HEK293 (cell line): ENCODE results near the gene ITPR3.

Source experiments
- KLF10 ChIP-seq: fragments of 450-650 bp; IDR thresholded peaks from 2 replicates; pipeline ENCODE4 v1.5.1; 2018; ENCODE audit warnings: missing biosample characterization, mild to moderate bottlenecking, missing genetic modification characterization
- REPIN1 ChIP-seq: fragments of 450-650 bp; formaldehyde crosslinking; IDR thresholded peaks from 2 replicates; pipeline ENCODE4 v1.5.1; 2017; ENCODE audit warnings: missing biosample characterization, missing genetic modification characterization, low read depth
- ZBTB20 ChIP-seq: fragments of 450-650 bp; formaldehyde crosslinking; IDR thresholded peaks from 2 replicates; pipeline ENCODE4 v1.5.1; 2016; ENCODE audit warnings: missing biosample characterization, missing genetic modification characterization
- ZFP41 ChIP-seq: fragments of 450-650 bp; formaldehyde crosslinking; IDR thresholded peaks from 2 replicates; pipeline ENCODE4 v1.5.1; 2016; ENCODE audit warnings: missing biosample characterization, missing genetic modification characterization, borderline replicate concordance
- ZNF274 ChIP-seq, 2 experiments: fragments of 200-500 bp in 1 of 2; fragments of 450-650 bp in 1 of 2; sonication (Bioruptor generic) in 1 of 2; formaldehyde crosslinking in 1 of 2; IDR thresholded peaks; 2 replicates each; pipeline versions ENCODE4 v1.5.1 to v1.6.1; 2014 to 2016; ENCODE audit warnings: borderline replicate concordance in 1 of 2, inconsistent platforms in 1 of 2, low read length in 1 of 2, missing biosample characterization in 1 of 2, missing genetic modification characterization in 1 of 2
- ZNF76 ChIP-seq: fragments of 450-650 bp; formaldehyde crosslinking; IDR thresholded peaks from 2 replicates; pipeline ENCODE4; 2016; ENCODE audit warnings: low read depth, missing biosample characterization, missing genetic modification characterization, borderline replicate concordance
- ZNF830 ChIP-seq: fragments of 450-650 bp; IDR thresholded peaks from 2 replicates; pipeline ENCODE4 v1.5.0; 2018; ENCODE audit warnings: missing biosample characterization, missing genetic modification characterization, low read depth, mild to moderate bottlenecking, moderate library complexity
- TF ChIP-seq, protein P1 (sequence below): fragments of 450-650 bp; formaldehyde crosslinking; IDR thresholded peaks from 2 replicates; pipeline ENCODE4 v1.5.1; 2016; ENCODE audit warnings: missing biosample characterization, missing genetic modification characterization

DNA sequence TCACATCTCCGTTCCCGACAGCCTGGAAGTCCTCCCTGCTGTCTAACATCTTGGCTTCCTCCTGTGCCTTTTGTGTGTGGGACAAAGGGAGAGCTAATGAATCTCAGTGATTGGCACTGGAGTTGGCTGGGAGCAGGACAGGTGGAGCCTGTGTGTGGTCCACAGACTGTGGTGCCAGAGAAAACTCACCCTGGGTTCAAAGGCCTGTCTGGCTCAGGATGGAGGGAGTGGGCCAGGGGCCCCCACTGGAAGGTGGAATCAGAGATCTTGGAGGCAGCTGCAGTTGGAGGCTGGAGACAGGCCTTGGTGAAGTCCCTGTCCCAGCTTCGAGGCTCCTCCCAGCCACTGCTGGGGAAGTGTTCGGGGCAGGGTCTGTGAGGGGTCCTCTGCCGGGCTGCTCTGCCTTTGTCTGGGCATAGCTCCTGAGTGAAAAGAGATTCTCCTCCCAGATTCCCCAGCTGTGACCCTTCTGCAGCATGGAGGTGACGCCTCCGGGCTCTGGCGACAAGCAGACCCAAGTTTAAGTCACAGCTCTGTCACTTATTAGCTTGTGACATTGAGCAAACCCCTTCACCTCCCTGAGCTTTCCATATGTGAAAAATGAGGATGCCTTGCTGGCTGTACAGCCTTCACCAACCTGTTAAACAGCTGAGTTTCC, 13.9 kb upstream of the ITPR3 start:
- TF ChIP-seq, protein P1, sequence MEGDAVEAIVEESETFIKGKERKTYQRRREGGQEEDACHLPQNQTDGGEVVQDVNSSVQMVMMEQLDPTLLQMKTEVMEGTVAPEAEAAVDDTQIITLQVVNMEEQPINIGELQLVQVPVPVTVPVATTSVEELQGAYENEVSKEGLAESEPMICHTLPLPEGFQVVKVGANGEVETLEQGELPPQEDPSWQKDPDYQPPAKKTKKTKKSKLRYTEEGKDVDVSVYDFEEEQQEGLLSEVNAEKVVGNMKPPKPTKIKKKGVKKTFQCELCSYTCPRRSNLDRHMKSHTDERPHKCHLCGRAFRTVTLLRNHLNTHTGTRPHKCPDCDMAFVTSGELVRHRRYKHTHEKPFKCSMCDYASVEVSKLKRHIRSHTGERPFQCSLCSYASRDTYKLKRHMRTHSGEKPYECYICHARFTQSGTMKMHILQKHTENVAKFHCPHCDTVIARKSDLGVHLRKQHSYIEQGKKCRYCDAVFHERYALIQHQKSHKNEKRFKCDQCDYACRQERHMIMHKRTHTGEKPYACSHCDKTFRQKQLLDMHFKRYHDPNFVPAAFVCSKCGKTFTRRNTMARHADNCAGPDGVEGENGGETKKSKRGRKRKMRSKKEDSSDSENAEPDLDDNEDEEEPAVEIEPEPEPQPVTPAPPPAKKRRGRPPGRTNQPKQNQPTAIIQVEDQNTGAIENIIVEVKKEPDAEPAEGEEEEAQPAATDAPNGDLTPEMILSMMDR (tag by site-specific recombination), result no peak
- TF ChIP-seq ZNF830 (tag by site-specific recombination), result no peak
- no peak for TF ChIP-seq ZNF76 (tag by site-specific recombination)
- no peak for TF ChIP-seq ZBTB20 (tag by site-specific recombination)
- TF ChIP-seq ZNF274 (IDR thresholded peaks at IDR 0.05; ENCODE audit: low read length), result no peak
- TF ChIP-seq ZNF274 (tag by site-specific recombination; IDR thresholded peaks at IDR 0.05; ENCODE audit: borderline replicate concordance), result no peak
- no peak for TF ChIP-seq KLF10 (tag by site-specific recombination)
- no peak for TF ChIP-seq REPIN1 (tag by site-specific recombination)
- no peak for TF ChIP-seq ZFP41 (tag by site-specific recombination)
